Endothelial cell (in vitro differentiated cells): Measurements from ENCODE around the gene CMSS1. TPM values are rescaled to one million over a fixed set of nuclear protein-coding genes. Genes with fewer than 3 reads are reported as not detected.

Experiments used
- DNase-seq: peaks from one replicate; pipeline ENCODE4 v3.0.0; 2021; ENCODE audit warnings: low spot score
- H3K27ac Mint-ChIP-seq: one replicate; pipeline ENCODE4 v1.8.0; 2021; ENCODE audit warnings: mixed read lengths, inconsistent platforms; ENCODE audit not compliant: unreplicated experiment
- H3K27me3 Mint-ChIP-seq: one replicate; pipeline ENCODE4 v1.8.0; 2021; ENCODE audit warnings: mild to moderate bottlenecking, moderate library complexity, mixed read lengths, inconsistent platforms; ENCODE audit not compliant: unreplicated experiment
- H3K36me3 Mint-ChIP-seq: one replicate; pipeline ENCODE4 v1.8.0; 2021; ENCODE audit warnings: mild to moderate bottlenecking, low read depth, mixed read lengths, inconsistent platforms; ENCODE audit not compliant: unreplicated experiment
- H3K4me1 Mint-ChIP-seq: one replicate; pipeline ENCODE4 v1.8.0; 2021; ENCODE audit warnings: mild to moderate bottlenecking, mixed read lengths, inconsistent platforms; ENCODE audit not compliant: unreplicated experiment
- H3K4me3 Mint-ChIP-seq: one replicate; pipeline ENCODE4 v1.8.0; 2021; ENCODE audit warnings: mild to moderate bottlenecking, mixed read lengths, inconsistent platforms; ENCODE audit not compliant: unreplicated experiment
- H3K9me3 Mint-ChIP-seq: one replicate; pipeline ENCODE4 v1.8.0; 2021; ENCODE audit warnings: mixed read lengths, inconsistent platforms; ENCODE audit not compliant: unreplicated experiment
- total RNA-seq: library from RNA; stranded (reverse); fragmentation: NEBNext Ultra II Directional; extraction: Animal tissue kit (Norgen Biotek cat#: 25700); gene quantifications from one replicate; pipeline ENCODE4 v1.2.1, GENCODE V29; 2021; ENCODE audit not compliant: unreplicated experiment
- TF ChIP-seq, protein P1 (sequence below): fragments of 200-600 bp; sonication (generic); IDR thresholded peaks from one replicate; pipeline ENCODE4 v1.5.0; 2021; ENCODE audit warnings: antibody characterized with exemption; ENCODE audit not compliant: unreplicated experiment

CMSS1 gene
- total RNA-seq, 1 donor from 2014 or later, result 25.8 TPM

DNA sequence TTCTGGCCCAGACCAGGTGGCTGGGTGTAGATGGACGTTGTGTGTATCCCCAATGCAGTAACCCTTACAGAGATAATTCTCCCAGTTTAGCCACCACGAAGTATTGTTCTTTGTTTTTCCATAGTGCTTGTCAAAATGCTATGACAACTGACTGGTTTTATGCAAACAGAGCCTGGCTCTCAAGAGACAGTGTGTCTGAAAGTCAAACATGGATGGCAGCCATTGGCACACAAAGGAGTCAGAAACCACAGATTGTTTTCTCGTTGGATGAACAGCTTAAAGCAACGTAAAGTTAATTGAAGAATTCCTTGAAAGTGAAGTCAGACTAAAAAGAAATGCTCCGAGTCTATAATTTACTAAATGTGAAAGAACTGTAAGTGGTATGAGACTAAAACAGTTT is 205.5 kb downstream of the CMSS1 start:
- Mint-ChIP-seq H3K27ac (no peak overlapping the region), H3K27me3 (no peaks in the 10 kb centered on the region), H3K4me1 (no peaks in the 10 kb centered on the region), H3K4me3 (no peak overlapping the region), H3K36me3 (no peaks in the 10 kb centered on the region), H3K9me3 (no peaks in the 10 kb centered on the region)
- no peak for DNase-seq
- TF ChIP-seq, protein P1, sequence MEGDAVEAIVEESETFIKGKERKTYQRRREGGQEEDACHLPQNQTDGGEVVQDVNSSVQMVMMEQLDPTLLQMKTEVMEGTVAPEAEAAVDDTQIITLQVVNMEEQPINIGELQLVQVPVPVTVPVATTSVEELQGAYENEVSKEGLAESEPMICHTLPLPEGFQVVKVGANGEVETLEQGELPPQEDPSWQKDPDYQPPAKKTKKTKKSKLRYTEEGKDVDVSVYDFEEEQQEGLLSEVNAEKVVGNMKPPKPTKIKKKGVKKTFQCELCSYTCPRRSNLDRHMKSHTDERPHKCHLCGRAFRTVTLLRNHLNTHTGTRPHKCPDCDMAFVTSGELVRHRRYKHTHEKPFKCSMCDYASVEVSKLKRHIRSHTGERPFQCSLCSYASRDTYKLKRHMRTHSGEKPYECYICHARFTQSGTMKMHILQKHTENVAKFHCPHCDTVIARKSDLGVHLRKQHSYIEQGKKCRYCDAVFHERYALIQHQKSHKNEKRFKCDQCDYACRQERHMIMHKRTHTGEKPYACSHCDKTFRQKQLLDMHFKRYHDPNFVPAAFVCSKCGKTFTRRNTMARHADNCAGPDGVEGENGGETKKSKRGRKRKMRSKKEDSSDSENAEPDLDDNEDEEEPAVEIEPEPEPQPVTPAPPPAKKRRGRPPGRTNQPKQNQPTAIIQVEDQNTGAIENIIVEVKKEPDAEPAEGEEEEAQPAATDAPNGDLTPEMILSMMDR, result no peak

DNA sequence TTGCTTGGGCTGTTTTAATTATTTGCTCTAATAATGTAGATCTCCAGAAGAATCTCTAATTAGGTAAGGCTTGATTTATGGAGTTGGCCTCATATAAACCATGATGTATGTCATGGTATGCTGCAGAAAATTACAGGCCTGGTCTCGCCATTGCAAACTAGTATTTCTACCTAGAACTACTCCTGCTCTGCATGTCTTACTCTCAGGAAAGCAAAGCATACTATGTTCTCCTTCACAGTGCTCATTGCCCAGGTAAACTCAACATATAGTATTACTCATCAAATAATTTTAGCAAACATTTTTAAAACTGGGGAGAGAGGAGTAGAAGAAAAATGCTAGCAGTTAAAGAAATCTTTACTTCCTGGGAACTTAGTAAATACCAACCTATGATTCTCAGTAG is 205.9 kb downstream of the CMSS1 start:
- TF ChIP-seq, protein P1, result no peak
- no peak overlapping the region for H3K4me3 Mint-ChIP-seq
- no peak overlapping the region for H3K27ac Mint-ChIP-seq
- no peaks in the 10 kb centered on the region for H3K9me3 Mint-ChIP-seq
- DNase-seq, result no peak
- H3K4me1 Mint-ChIP-seq, result no peaks in the 10 kb centered on the region
- no peaks in the 10 kb centered on the region for H3K36me3 Mint-ChIP-seq
- no peaks in the 10 kb centered on the region for H3K27me3 Mint-ChIP-seq

DNA sequence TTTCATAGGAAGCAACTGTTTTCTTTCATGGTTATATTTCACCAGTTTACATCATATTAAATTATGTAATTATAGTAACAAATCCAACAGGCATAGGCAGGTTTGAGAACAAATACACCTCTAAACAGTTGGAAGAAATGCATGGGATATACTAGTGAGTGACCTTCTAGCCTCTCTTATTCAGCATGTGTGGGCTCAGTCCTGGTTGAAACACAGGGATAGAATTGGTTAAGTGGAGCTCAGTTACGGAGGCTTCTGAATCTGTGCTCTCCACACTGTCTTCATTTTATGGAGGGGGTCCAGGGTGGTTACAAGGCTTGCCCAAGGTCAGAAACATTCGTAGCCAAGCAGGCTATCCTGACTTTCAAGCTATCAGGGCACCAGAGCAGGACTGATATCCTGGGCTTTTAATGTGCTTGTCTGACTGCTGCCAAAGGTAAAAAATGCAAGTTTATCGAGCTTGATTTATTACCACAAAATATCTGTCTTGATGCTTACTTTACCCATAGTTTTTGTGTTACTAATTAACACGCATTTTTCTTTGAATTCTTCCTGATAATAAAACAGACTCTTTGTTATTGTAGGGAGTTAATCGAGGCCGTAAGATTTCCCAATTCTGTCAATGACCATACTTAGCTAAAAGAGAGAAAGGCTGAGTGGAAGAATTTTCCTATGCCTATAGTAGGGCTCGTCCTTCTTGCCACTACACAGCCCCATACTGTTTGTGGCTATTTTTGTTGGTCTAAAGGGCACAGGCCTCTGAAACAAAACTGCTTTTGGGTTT is 207.1 kb downstream of the CMSS1 start:
- no peak overlapping the region for H3K27ac Mint-ChIP-seq
- no peak for DNase-seq
- H3K4me1 Mint-ChIP-seq, result no peaks in the 10 kb centered on the region
- H3K9me3 Mint-ChIP-seq, result no peaks in the 10 kb centered on the region
- no peaks in the 10 kb centered on the region for H3K36me3 Mint-ChIP-seq
- no peak overlapping the region for H3K4me3 Mint-ChIP-seq
- TF ChIP-seq, protein P1, result no peak
- no peaks in the 10 kb centered on the region for H3K27me3 Mint-ChIP-seq

DNA sequence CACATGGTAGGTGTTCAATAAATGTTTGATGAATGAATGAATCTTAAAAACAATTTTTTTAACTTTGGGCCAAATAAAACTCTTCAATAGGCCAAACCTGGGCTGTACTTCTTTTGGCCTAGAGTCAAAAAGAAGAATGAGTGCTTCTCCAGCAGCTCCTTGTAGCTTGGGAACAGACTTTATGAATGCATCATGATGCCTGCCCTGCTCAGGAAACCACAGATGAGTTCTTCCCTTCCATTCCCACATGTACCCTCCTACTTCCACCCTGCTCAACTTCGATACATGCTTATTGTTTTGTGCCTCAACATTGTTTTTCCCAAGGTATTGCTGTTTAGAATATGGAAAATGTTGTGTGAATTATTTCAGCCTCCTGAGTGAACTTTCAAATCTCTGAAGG is 209.7 kb downstream of the CMSS1 start:
- Mint-ChIP-seq H3K4me3 (no peak overlapping the region), H3K27me3 (no peaks in the 10 kb centered on the region), H3K4me1 (no peaks in the 10 kb centered on the region), H3K36me3 (no peaks in the 10 kb centered on the region), H3K9me3 (no peaks in the 10 kb centered on the region), H3K27ac (no peak overlapping the region)
- TF ChIP-seq, protein P1, result no peak
- DNase-seq, result no peak

DNA sequence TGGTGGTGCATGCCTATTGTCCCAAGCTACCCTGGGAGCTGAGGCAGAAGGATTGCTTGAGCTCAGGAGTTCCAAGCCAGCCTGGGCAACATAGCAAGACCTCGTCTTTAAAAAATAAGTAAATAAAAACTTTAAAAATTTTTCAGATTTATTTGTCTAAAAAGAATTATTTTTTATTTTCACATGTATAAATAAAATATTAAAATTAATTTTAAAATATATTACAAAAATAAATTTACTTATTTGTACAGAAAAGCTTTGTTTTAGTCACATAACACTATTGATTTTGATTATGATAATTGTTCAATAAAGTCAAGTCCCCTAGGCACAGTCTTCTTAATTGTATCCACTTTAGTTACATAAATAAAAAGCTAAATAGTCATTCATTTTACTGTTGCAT is 211.4 kb downstream of the CMSS1 start:
- TF ChIP-seq, protein P1, result no peak
- Mint-ChIP-seq H3K4me1 (no peaks in the 10 kb centered on the region), H3K9me3 (no peaks in the 10 kb centered on the region), H3K27me3 (no peaks in the 10 kb centered on the region), H3K4me3 (no peak overlapping the region), H3K36me3 (no peaks in the 10 kb centered on the region), H3K27ac (no peak overlapping the region)
- DNase-seq, result no peak
